GM10266 (cell line): ENCODE results near the gene SRGAP3.

Source experiments
- DNase-seq: peaks from one replicate; pipeline ENCODE4 v3.0.0; 2012; ENCODE audit errors: extremely low spot score
- TF ChIP-seq, protein P1 (sequence below): IDR thresholded peaks from 2 replicates; pipeline ENCODE4 v1.5.1; 2012; ENCODE audit warnings: mild to moderate bottlenecking, low read depth; ENCODE audit not compliant: control insufficient read depth, insufficient read depth; ENCODE audit errors: missing control alignments

SRGAP3 gene

DNA sequence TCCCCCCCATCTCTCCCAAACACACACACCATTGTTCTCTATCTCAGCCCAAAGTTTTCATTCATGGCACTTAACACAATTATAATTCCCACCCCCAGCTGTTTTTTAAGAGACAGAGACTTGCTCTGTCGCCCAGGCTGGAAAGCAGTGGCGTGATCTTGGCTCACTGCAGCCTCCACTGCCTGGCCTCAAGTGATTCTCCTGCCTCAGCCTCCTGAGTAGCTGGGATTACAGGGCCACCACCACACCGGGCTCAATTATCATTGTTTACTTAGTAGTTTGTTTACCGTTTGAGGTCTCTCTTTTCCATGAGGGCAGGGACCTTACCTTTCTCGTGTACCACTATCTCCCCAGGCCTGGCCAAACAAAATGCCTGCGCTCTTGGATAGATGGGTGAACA, 206.4 kb downstream of the SRGAP3 start:
- TF ChIP-seq, protein P1, sequence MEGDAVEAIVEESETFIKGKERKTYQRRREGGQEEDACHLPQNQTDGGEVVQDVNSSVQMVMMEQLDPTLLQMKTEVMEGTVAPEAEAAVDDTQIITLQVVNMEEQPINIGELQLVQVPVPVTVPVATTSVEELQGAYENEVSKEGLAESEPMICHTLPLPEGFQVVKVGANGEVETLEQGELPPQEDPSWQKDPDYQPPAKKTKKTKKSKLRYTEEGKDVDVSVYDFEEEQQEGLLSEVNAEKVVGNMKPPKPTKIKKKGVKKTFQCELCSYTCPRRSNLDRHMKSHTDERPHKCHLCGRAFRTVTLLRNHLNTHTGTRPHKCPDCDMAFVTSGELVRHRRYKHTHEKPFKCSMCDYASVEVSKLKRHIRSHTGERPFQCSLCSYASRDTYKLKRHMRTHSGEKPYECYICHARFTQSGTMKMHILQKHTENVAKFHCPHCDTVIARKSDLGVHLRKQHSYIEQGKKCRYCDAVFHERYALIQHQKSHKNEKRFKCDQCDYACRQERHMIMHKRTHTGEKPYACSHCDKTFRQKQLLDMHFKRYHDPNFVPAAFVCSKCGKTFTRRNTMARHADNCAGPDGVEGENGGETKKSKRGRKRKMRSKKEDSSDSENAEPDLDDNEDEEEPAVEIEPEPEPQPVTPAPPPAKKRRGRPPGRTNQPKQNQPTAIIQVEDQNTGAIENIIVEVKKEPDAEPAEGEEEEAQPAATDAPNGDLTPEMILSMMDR: no peak

DNA sequence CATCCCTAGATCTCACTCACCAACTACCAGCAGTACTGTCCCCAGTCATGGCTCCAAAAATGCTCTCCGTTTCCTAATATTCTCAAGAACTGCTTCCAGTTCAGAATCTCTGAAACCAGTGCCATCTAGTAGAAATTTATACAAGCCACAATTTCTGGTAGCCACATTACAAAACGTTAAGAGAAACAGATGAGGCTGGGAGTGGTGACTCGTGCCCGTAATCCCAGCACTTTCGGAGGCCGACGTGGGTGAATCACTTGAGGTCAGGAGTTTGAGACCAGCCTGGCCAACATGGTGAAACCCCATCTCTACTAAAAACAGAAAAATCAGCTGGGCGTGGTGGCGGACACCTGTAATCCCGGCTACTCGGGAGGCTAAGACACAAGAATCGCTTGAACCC, 207.8 kb downstream of the SRGAP3 start:
- TF ChIP-seq, protein P1: no peak
- DNase-seq: no peak

More for the DNA sequence above, 206.4 kb downstream of the SRGAP3 start:
- no peak for DNase-seq

DNA sequence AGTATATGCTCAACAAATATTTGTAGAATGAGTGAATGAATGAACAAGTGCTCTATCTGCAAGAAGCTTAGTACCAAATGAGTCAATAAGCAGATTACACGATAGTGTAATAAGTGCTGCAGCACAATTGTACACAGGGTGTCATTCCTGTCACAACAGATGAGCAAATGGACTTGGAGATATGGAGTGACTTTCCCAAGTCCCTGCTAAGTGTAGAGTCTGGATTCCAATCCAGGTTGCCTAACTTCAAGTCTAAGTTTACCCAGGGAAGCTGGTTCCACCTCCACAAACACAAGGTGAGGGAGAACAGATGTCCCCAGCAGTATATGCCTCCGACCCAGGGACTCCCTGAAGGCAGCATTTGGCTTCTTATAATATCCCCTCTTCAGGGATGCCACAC, 208.4 kb downstream of the SRGAP3 start:
- DNase-seq: no peak
- TF ChIP-seq, protein P1: no peak

DNA sequence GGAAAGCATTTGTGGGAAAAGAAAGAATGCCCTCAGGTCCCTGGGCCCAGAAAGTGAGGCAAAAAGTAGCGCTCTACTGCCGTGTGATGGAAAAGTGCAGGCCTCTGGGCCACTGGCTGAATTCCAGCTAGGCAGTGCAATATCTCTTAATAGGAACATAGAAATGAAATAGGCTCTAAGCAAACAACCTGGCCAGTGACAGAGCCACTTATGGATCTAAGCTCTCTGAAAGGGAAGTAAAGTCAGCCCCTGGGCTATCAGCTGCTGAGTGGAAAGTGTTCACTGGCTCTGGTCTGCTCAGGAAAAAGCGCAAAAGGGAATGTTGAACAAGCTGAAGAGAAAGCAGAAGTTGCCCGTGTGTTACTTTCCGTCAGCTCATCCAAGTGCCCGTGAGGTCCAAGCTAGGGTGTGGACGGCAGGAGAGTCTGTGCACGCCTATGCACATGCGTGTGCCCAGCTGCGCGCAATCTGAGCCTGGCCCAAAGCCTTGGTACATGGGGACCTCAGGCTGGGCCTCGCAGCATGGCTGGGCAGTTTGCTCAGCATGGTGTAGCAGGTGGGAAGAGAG, 212.2 kb downstream of the SRGAP3 start:
- TF ChIP-seq, protein P1: no peak
- no peak for DNase-seq

DNA sequence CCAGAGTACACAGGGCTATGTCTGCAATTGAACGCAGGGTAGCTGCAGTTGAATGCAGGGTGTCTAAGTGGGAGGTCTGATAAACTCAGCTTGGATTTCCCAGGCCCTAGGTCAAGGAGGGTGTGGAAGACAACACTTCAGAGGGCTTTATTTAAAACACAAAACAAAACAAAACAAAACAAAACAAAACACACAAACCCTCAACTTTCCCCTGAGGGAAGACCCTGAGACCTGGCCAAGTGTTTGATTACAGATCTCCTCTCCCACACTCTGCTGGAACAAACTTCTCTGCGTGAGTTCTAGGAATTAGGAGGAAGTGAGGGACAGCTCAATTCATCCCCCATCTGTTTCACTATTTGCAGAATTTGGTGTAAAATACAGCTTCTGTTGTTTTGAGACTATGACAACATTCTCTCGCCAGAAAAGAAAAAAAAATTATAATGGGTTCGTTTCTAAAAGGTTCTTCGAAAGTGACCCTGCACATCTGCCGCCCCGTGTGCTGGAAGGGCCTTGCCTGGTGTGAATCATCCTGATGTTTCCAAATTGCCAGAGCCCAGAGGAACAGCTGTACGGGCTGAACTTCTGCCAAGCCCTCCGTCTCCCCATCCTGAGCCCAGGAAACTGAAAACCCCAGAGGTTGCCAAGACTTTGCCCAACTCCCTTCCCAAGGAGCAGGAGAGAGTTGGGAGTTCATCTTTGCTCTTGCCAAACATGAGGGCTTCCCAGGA, 212.9 kb downstream of the SRGAP3 start:
- DNase-seq: no peak
- TF ChIP-seq, protein P1: no peak

DNA sequence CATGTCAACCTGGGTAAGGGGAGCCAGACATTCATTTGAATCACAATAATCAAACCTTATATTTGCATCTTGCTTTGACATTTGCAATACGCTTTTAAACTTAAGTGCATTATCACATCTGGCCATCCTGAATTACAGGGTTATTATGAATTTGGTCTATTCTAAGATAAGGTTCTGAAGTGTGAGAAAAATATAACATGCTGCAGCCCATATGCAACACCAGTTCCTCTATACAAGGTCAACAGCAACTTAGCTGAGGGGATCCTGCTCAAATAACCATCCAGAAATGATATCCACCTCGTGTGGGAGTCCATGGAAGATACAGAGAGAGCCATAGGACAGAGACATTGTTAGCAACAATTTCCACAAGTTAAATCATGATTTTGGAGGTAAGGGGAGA, 213.5 kb downstream of the SRGAP3 start:
- TF ChIP-seq, protein P1: no peak
- no peak for DNase-seq

DNA sequence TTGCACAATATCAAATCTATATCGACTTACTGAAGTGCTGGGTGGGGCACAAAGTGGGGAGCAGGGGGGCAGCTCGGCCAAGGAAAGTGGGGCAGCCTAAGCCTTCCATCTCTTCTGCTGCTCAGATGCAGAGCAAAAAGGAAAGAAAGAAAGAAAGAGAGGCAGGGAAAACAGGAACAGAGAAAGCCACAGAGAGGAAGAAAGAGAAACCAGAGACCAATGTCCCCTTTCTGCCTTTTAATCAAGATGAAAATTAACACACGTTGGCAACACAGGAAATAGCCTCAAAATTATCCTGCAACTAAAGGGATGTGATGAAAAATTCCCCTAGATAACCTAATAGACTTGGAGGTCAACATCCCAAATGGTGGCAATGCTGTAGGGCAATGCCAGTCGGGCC, 214.0 kb downstream of the SRGAP3 start:
- TF ChIP-seq, protein P1: no peak
- no peak for DNase-seq
